HG03025 (cell line): ENCODE data around the gene HTR2B.
"Not testable (repeated sequence)": the region's sequence is repeated elsewhere in the genome, so short reads cannot be mapped to it uniquely, and the experiment has no call there.

Experiments
- ATAC-seq: cut with Tn5 transposase; IDR thresholded peaks from one replicate; pipeline ENCODE4 v1.9.1; 2021; ENCODE audit warnings: mild to moderate bottlenecking, moderate library complexity; ENCODE audit not compliant: unreplicated experiment, low FRiP score

HTR2B gene

DNA sequence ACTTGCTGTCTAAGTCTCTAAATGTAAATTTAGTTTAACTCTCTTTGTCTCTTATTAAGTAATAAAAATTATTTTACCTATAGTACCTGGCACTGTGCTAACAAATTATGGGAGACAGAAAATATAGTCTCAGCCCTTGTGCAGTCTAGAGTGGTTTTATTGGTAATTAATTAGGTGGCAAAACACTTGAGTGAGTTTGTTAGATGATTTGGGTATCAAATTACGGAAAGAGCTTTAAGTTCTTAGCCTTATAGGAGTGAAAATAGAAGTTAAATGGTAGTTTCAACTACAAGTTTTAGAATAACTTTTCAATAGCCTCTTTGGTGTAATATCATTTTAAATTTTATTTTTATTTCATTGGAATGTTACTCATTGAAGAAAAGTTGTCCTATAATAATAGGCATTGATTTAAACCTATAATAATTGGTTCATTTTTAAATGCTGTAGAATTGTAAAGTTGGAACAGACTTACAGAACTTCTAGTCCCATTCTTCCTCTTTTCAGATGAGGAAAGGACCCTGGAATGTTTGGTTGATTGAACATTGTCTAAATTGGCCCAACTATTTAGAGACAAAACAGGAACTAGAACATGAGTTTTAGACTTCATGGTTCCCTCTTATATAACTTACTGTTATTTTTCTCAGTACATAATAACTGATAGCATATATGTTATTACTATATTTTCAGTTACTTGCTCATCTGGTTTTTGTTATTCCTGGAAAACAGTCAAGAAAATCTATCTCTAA is 10.2 kb upstream of the HTR2B start:
- ATAC-seq, result no peak

DNA sequence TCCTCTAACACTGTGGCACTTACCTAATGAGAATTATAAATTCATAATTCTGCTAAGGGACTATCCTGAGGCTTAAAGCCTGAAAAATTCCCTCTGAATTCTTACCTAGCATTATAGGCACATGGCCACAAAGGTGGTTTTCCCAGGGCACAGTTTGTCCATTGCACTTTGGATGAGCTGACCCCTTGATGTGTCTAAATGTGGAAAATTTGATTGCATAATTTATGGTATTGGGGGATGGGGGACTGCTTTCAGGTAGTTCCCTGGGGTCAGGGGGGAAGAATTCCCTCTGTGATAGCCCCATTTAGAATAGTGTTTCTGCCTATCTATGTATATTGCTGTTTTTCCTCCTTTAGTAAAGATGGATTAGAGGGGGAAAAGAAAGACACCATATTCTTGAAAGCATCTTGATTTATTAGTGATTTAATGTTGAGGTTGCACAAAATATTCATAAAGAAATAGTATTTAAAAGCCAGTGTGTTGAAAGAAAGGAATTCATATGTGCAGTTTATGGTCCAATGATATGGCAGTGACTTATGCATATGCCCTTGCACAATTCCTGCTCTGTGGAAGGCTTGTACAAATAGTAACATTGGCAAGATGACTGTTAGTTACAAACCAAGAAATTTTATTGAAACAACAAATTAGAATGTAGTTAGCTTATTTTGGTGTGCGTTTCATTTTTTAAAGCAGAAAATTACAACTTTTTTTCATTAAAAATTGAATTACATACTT is 8.7 kb upstream of the HTR2B start:
- ATAC-seq, result no peak

DNA sequence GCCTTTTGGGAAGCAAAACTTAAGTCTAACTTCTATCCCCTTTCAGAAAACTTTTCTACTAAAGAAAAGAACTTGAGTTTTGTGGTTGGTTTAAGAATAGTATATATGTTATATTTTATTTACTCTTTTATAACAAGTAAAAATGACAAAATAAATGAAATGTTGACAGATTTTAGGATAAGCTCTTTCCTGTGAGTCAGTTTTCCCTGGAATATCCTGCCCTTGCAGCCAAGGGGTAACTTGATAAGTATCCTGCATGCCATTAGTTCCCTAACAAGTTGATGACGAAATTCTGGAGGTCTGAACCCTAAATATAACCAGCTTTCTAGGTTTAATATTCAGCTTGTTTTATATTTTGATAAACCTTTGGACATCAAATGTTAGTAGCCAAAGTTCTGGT is 7.3 kb upstream of the HTR2B start:
- ATAC-seq, result no peak

DNA sequence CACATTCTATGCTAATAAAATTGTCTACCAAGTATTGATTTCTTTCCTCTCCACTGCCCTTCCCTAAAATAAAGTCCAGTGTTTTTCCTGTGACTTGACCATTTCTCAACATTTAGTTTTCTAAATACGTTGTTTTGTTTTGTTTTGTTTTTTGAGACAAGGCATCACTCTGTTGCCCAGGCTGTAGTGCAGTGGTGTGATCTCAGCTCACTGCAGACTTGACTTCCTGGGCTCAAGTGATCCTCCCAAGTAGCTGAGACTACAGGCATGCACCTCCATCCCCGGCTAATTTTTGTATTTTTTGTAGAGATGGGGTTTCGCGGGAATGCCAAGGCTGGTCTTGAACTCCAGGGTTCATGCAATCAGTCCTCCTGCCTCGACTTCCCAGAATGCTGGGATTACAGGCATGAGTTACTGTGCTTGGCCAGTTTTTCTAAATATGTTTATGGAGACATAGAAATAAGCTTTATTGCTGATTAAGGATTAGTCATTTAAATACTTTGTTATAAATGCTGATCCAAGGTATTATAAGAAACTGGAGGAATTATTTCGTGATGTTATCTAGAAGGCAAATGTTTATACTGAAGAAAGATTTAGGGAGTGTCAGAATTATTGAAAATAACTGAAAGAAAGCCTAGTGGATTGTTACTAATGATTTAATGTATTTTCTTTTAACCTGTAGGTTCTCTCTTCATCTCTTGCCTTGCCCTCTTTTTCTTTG is 5.7 kb upstream of the HTR2B start:
- no peak for ATAC-seq

DNA sequence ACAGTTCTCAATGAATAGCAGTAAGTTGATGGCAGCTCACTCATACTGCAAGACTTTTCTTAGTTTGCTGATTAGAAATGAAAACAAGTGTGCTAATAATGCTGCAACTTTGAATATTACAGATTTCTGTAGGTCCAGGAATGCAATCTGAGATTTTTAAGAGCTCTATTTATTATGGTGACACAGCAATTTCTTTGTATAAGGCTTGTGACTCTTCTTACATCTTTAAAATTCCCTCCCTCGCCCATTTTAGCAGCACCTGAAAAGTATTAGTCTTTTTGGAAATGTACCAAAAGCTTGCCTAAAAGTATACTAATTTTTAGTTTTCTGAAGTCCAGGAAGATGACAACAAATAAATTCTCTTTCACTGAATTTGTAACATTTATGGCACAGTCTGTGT is 4.4 kb upstream of the HTR2B start:
- ATAC-seq, result no peak

DNA sequence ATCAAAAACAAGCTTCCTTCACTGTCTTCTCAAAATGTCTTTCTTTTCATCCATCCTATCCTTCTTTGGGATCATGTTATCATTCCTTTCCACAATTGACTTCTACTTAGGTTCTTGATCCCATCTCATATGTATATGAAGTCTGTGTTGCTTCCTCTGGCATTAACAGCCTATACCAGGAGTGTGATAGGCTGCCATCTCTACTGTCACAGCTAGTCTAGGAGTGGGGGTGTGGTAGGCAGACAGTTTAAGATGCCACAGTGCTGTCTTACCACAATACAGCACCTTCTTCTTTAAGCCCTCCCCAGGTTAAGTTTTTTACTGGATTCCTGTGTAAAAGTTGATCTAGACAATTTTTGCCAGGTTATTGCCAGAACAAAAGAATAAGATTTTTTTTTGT is 3.7 kb upstream of the HTR2B start:
- ATAC-seq, result no peak

DNA sequence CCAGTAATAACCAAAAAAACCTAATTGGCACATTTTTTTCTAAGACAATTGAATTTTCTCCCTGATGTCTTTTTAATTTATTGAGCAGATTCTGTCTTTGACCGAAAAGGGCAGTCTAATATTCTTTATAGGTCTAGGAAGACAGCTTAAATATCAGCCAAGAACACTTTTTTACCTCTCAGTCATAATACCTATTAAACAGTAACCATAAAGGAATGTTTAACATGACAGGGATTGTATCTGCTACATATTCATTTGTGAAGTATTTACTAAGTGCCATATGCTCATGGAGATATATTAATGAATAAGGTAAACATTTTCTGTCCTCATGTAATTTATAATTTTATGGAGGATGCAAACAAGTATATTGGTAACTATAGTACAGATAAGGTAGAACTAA is 3.1 kb upstream of the HTR2B start:
- ATAC-seq, result no peak

DNA sequence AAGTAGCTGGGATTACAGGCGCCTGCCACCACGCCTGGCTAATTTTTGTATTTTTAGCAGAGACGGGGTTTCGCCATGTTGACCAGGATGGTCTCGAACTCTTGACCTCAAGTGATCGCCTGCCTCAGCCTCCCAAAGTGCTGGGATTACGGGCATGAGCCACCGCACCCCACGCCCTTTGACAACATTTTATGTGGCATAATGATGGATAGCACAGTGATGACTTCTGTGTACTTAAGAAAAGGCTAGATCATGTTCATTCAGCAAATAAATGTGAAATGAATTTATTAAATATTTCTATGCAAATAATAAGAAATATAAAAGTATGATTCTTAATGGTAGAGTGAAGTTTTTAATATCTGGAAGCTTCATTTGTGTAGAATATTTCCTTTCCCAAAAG is 2.6 kb upstream of the HTR2B start:
- ATAC-seq, result no peak

DNA sequence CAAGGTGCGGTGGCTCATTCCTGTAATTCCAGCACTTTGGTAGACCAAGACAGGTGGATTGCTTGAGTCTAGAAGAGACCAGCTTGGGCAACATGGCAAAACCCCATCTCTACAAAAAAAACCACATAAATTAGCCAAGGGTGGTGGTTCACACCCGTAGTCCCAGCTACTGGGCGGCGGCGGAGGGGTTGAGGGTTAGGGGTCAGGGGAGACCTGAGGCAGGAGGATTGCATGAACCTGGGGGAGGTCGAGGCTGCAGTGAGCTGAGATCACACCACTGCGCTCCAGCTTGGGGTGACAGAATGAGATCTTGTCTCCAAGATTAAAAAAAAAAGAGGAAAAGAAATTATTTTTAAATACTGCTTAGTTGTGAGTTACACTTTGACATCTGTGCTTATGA is 1.3 kb upstream of the HTR2B start:
- no peak for ATAC-seq

DNA sequence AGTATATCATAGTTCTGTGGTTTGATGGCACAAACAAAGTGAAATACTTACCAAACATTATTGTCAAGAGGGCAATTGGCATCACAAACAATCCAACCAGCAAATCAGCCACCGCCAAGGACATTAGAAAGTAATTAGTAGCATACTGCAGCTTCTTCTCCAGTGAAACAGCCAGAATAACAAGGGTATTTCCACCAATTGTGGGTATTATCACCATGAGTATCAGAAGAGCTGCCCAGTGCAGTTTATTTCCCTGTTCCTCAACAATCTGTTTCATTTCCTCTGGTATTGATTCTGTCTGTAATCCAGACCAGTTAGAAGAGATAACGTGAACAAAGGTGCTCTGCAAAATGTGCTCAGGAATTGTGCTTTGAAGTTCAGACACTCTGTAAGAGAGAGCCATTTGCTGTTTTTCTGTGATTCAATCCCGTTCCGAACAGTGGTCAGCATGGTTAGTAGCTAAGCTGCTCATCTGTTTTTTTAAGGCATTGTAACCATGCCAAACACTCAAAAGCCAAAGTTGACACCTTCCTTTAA is 1.4 kb downstream of the HTR2B start:
- no peak for ATAC-seq

DNA sequence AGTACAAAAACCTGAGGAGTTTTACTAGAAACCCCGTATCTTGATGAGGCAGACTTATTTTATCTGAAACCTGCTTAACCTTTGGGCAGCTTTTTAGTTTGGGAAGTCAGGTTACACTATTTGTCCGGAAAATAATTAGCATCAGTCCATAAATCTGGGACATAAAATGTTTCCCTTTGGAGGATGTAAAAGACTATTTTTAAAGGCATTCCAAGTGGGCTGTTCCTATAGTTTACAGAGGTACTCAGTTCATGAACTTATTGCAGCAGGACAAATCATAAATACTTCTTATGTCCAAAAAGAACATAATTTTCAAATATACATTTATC is 6.3 kb downstream of the HTR2B start:
- ATAC-seq, result no peak

DNA sequence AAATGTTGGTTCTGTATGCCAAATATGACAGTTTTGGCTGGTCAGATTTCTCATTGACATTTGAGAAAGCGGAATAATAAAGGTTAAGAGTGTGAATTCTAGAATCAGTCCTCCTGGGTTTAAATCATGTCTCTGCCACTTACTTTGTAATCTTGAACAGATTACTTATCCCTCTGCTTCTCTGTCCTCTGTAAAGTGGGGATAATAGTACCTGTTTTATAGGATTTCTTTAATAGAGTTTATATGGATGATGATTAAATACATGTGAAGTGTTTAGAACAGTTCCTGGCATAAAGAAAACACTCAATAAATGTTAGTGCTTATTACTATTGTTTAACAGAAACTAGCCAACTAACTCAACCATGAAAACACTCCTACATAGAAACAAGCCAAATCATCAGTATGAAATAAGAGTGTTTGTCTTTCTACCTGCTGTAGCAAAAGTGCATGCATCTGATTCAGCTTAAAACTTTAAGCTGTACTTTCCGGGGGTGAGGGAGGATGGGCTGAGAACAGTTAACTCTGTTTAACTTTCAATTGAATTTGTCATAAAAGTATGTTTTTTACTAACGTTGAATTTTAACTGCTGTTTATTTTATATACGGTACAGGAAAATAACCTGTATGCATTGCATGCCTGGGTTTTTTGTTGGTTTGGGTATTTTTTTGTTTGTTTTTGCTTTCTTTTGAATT is 6.8 kb downstream of the HTR2B start:
- ATAC-seq, result no peak

DNA sequence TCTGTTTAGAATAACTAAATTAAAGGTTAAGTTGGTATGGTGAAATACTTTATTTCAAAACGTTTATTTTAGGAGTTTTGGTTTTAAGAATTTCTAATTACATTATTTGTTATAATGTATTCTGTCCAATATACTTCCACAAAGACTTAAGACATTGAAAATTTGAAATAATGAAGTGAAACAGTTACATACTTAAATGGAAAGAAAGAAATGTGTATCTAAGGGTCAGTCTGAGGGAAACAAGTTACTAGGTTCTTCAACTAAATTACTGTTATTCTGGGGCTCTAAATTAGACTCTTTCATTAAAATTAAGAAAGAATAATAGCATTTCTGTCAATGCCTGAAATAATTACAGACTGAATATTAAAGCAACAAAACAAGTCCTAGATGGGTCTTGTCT is 7.7 kb downstream of the HTR2B start:
- no peak for ATAC-seq

DNA sequence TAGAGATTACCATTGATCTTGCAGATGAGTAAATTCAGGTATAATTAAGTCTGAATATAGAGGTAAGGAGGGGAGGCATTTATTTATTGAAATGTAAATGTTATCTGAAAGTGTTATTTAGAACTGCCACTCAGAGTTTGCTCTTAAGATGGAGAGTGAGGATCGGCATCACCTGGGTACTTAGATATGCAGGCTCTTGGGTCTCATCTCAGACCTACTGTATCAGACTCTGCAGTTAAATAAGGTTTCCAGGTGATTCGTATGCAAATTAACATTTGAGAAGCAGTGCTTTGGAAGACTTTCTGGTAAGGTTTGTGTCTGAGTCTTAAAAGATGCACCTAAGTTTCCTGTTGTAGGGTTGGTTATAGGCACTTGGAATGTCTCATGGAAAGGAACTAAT is 9.2 kb downstream of the HTR2B start:
- no peak for ATAC-seq

DNA sequence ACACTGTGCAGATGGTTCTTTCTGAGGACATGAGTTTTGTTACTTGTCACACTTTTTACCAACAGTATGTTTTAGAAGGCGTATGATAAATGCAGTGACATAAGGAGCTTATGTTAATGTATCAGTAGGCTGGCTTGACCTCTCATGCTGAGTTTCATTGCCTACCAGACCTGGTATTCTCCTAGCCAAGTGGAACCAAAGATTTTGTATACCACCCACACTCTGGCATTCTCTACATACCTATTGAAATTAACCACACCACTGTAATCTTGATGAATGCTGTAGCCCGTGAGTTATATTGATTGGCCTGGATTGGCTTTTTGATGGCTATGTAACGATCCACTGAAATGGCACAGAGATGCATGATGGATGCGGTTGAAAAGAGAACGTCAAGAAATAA is 11.4 kb downstream of the HTR2B start:
- ATAC-seq, result no peak

DNA sequence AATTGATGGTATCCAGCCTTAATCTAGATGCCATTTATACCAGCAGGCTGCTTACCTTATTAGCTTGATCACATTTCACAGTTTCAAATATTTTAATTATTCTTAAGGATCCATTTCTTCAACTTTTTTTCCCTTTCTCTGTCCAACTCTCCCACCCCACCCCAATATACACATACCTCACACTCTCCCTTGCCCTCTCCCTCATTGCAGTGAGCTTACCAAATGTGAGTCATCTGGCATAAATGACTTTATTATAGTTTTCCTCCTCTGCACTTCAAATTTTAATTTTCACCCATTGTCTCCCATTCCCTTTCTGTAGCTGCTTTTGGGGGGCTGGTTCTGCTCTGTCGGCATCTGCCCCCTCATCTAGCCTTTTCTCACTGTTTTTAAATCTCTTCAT is 12.9 kb downstream of the HTR2B start:
- ATAC-seq, result no peak

DNA sequence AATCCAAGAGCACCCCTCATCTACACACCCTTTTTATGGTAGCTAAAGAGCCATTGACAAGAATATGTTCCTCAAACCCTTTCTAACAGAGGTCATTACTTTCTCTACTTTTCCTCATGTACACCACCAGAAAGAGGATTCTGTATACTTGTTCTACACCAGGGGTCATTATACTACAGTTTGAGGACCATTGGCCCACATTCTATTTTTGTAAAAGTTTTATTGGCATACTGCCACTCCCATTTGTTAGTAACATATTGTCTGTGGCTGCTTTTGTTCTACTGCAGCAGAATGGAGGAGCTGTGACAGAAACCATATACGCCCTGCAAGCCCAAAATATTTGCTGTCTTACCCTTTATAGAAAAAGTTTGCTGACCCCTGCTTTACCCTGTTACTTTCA is 14.3 kb downstream of the HTR2B start:
- ATAC-seq, result no peak

DNA sequence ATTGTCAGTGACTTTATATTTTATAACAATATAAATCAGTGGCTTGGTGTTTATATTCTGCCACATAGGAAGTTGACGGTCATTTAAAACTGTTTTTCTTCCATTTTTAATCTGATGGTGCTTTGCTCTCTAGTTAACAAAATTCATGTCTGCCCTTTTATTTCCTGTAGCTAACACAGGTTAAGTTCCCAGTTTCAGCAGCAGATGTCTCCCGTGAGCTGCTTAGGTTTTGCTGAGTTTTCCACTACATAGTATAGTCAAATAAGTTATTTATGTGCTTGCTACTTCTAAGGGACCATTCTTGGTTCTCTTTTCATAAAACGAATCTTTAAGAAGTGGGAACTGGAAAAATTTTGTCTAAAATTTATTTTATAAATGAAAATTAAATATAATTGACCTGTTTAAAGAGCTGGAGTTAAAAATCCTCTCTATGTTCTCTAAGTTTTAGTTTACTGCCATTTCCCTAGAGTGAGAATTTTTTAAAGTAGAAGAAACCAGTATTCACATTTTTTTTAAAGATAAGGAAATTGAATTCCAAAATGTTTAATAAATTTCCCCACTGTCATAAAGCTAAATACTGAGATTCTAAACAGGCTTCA is 20.6 kb downstream of the HTR2B start:
- ATAC-seq, result no peak

DNA sequence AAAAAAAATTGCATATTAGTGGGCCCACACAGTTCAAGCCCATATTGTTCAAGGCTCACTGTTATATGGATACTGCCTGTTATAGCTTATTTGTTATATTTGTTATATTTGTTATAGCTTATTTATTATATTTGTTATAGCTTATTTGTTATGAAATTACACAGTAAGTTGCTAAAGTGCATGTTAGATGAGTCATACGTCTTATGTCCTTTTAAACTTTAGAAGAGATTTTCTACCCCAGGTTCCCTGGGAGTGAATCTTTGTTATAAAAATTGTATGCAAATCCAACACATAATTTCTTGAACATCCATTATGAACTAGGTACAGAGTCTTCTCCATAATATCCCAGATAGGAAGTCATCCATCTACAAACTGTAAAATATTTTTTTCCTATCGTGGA is 22.1 kb downstream of the HTR2B start:
- no peak for ATAC-seq

DNA sequence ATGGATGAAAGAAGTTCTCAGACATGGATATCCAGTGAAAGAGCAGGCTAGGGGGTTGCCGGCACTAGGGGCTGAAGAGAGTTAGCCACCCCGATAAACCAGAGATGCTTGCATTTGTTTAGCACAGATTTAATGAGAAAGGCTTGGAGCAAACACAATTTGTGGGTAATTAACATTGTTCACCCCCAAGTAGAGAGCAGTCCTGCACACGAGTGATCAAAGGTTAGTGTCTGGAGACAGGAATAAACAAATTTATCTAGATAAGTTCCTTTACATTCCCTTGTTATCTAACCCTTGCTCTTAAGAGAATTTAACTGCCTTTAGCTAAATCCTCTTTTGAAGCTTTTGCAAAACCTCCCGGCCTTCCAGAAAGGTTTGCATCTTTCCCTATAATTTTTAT is 23.9 kb downstream of the HTR2B start:
- ATAC-seq, result no peak

DNA sequence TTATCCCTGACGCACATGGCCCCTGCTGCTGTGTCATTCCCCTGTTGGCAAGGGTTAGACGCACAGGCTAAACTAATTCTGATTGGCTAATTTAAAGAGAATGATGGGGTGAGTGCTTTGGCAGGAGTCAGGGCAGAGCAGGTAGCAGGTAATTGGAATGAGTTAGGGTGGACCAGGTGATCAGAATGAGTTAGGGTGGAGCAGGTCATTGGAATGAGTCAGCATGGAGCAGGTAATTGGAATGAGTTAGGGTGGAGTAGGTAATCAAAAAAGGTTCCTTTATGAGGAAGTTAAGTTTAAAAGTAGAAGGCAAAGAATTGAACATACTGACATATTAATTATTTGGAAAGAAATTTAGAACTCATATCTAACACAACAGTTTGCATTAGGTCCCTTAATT is 24.5 kb downstream of the HTR2B start:
- not testable (repeated sequence) for ATAC-seq
